OCI-LY7 (cell line): ENCODE results near the gene NELL1. TPM values are rescaled to one million over a fixed set of nuclear protein-coding genes. Genes with fewer than 3 reads are reported as not detected.

Experiments
- BruUV-seq: library from RNA; stranded (reverse); fragments of 400-500 nt; replicated peaks from 2 replicates; lab custom pipeline; 2021; lab: Mats Ljungman, UMichigan
- CTCF ChIA-PET: fragments of 300-600 bp; sonication (Branson Sonifier 250); formaldehyde crosslinking; loops from one replicate; lab custom pipeline; 2022; ENCODE audit warnings: antibody characterized with exemption; ENCODE audit not compliant: unreplicated experiment; lab: Charles Lee
- POLR2A ChIA-PET: fragments of 300-600 bp; sonication (Branson Sonifier 250); formaldehyde crosslinking; loops from one replicate; lab custom pipeline; 2022; ENCODE audit warnings: antibody characterized with exemption; lab: Charles Lee
- DNase-seq: peaks from one replicate; pipeline ENCODE4 v3.0.0-alpha.2; 2015; ENCODE audit warnings: low spot score
- H2AFZ ChIP-seq: fragments of 200-600 bp; sonication (generic), shearing (Covaris generic); 2 replicates; pipeline ENCODE4 v1.6.1; 2014; ENCODE audit warnings: mild to moderate bottlenecking, antibody characterized with exemption, low read length, moderate library complexity
- H3K27ac ChIP-seq: fragments of 200-600 bp; sonication (generic); 2 replicates; pipeline ENCODE4 v1.5.1; 2014; ENCODE audit warnings: mixed run types, low read depth, mild to moderate bottlenecking, moderate library complexity, low read length, inconsistent platforms; ENCODE audit not compliant: poor library complexity, severe bottlenecking
- H3K36me3 ChIP-seq: fragments of 200-600 bp; sonication (generic); 2 replicates; pipeline ENCODE4 v1.6.1; 2014; ENCODE audit warnings: mild to moderate bottlenecking, antibody characterized with exemption, low read length, moderate library complexity, mixed read lengths; ENCODE audit not compliant: insufficient read depth
- H3K4me1 ChIP-seq: fragments of 200-600 bp; sonication (generic); 2 replicates; pipeline ENCODE4 v1.5.1; 2014; ENCODE audit warnings: mild to moderate bottlenecking, low read length; ENCODE audit not compliant: insufficient read depth, poor library complexity, severe bottlenecking
- H3K4me2 ChIP-seq: fragments of 200-600 bp; sonication (generic); 2 replicates; pipeline ENCODE4 v1.6.1; 2014; ENCODE audit warnings: mild to moderate bottlenecking, low read length
- H3K4me3 ChIP-seq: fragments of 200-600 bp; sonication (generic); 2 replicates; pipeline ENCODE4 v1.5.1; 2014; ENCODE audit warnings: mild to moderate bottlenecking, low read depth, low read length; ENCODE audit not compliant: poor library complexity, severe bottlenecking
- H3K79me2 ChIP-seq: fragments of 200-600 bp; sonication (generic); 2 replicates; pipeline ENCODE4 v1.6.1; 2016; ENCODE audit warnings: low read depth, mild to moderate bottlenecking, low read length, moderate library complexity, mixed read lengths; ENCODE audit not compliant: insufficient read depth
- H3K9me2 ChIP-seq: fragments of 200-600 bp; sonication (generic); 2 replicates; pipeline ENCODE4 v1.6.1; 2016; ENCODE audit warnings: mild to moderate bottlenecking, low read length, mixed read lengths; ENCODE audit not compliant: insufficient read depth
- H3K9me3 ChIP-seq: fragments of 200-600 bp; sonication (generic); 2 replicates; pipeline ENCODE4 v1.6.1; 2014; ENCODE audit warnings: mild to moderate bottlenecking, mixed run types, low read length, mixed read lengths
- H4K20me1 ChIP-seq: fragments of 200-600 bp; sonication (generic); 2 replicates; pipeline ENCODE4 v1.6.1; 2014; ENCODE audit warnings: mild to moderate bottlenecking, antibody characterized with exemption, low read length, moderate library complexity, mixed read lengths; ENCODE audit not compliant: insufficient read depth
- EZH2phosphoT487 ChIP-seq: fragments of 200-600 bp; sonication (generic); IDR thresholded peaks from 2 replicates; pipeline ENCODE4 v1.6.1; 2018; ENCODE audit warnings: low read depth, borderline replicate concordance, mild to moderate bottlenecking, mixed run types, antibody characterized with exemption, low read length, moderate library complexity, mixed read lengths
- intact Hi-C: fragments of 100-400 bp; cut with micrococcal nuclease; formaldehyde crosslinking; loops from one replicate; pipeline ENCODE4 v1.10.0; 2022; ENCODE audit not compliant: unreplicated experiment
- total RNA-seq, 2 experiments: library from RNA; depleted of rRNA in 1 of 2; stranded (reverse); fragments of >200 nt in 1 of 2; shearing (Covaris generic) in 1 of 2; gene quantifications; 2 replicates each; pipeline ENCODE4 v1.2.3, GENCODE V29; 2014 to 2022
- TF ChIP-seq, protein P1 (sequence below): fragments of 200-600 bp; sonication (generic); conservative IDR thresholded peaks from 2 replicates; pipeline ENCODE4 v1.5.1; 2014; ENCODE audit warnings: mild to moderate bottlenecking, antibody characterized with exemption, low read length, moderate library complexity, mixed read lengths

NELL1 gene
- total RNA-seq, 2 experiments from 2014 or later, result not detected

DNA sequence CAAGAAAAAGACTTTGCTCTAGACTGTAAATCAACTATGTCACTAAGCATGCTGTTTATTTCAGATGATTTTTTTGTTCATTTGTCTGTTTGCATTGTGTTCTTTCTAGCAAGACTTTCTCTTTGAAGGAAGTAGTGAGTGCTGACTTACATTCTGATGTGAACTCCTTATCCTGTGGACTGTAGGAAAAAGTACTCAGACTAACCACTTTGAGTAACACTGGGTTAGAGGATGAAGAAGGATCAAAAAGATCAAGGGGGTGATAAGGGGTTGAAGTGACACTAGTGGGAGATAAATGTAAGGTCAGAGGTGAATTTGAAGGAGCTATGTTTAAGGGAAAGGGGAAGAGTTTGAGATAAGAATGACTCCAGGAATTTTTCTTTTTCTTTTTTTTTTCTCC is 369.4 kb downstream of the NELL1 start:
- H3K4me2 ChIP-seq, result no peak overlapping the region
- no peak overlapping the region for H2AFZ ChIP-seq
- no TSS peak for BruUV-seq
- no peaks in the 10 kb centered on the region for H3K9me3 ChIP-seq
- DNase-seq, result no peak
- POLR2A ChIA-PET, result no interaction called here
- CTCF ChIA-PET, result no interaction called here
- H3K27ac ChIP-seq, result no peak overlapping the region
- no peaks in the 10 kb centered on the region for H3K4me1 ChIP-seq
- intact Hi-C loops, result loop anchor here (5.0 kb wide), 1 partner anchor 1368 kb away; no protein-coding TSS in a partner anchor
- no peaks in the 10 kb centered on the region for H3K79me2 ChIP-seq
- H4K20me1 ChIP-seq, result no peaks in the 10 kb centered on the region
- H3K4me3 ChIP-seq, result no peak overlapping the region
- H3K36me3 ChIP-seq, result no peaks in the 10 kb centered on the region
- TF ChIP-seq, protein P1, sequence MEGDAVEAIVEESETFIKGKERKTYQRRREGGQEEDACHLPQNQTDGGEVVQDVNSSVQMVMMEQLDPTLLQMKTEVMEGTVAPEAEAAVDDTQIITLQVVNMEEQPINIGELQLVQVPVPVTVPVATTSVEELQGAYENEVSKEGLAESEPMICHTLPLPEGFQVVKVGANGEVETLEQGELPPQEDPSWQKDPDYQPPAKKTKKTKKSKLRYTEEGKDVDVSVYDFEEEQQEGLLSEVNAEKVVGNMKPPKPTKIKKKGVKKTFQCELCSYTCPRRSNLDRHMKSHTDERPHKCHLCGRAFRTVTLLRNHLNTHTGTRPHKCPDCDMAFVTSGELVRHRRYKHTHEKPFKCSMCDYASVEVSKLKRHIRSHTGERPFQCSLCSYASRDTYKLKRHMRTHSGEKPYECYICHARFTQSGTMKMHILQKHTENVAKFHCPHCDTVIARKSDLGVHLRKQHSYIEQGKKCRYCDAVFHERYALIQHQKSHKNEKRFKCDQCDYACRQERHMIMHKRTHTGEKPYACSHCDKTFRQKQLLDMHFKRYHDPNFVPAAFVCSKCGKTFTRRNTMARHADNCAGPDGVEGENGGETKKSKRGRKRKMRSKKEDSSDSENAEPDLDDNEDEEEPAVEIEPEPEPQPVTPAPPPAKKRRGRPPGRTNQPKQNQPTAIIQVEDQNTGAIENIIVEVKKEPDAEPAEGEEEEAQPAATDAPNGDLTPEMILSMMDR, result no peak
- no peak for TF ChIP-seq EZH2phosphoT487
- H3K9me2 ChIP-seq, result no peaks in the 10 kb centered on the region; the same call in 1 of the 2 replicates

DNA sequence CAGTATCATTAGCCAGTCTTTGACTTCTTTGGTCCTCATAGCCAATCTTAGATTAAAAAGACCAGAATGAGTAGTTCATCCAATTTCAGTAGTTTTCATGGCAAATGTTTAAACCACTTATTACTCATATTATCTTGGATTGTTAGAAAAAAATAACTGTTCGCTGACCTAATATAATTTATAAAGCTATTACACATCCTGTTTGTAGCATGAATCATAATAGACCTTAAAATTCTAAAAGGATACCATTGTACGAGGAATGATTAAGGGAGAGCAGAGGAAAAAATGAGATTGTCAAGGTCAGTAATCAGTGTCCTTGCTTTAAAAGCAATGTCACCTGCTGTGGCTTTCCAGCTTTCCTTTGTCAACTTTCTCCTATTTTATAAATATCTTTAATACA is 371.2 kb downstream of the NELL1 start:
- no peak overlapping the region for H3K4me3 ChIP-seq
- no peaks in the 10 kb centered on the region for H3K9me3 ChIP-seq
- H3K9me2 ChIP-seq, result no peaks in the 10 kb centered on the region; the same call in 1 of the 2 replicates
- DNase-seq, result no peak
- H3K79me2 ChIP-seq, result no peaks in the 10 kb centered on the region
- intact Hi-C loops, result no loop called here
- H4K20me1 ChIP-seq, result no peaks in the 10 kb centered on the region
- H2AFZ ChIP-seq, result no peak overlapping the region
- H3K36me3 ChIP-seq, result no peaks in the 10 kb centered on the region
- POLR2A ChIA-PET, result interaction anchor here (0.5 kb wide), 1 partner anchor 1036 kb away, joined by 6 read pairs; no protein-coding TSS in a partner anchor
- CTCF ChIA-PET, result no interaction called here
- no peaks in the 10 kb centered on the region for H3K4me1 ChIP-seq
- BruUV-seq, result no TSS peak
- no peak overlapping the region for H3K4me2 ChIP-seq
- TF ChIP-seq, protein P1, result no peak
- TF ChIP-seq EZH2phosphoT487, result no peak
- no peak overlapping the region for H3K27ac ChIP-seq

DNA sequence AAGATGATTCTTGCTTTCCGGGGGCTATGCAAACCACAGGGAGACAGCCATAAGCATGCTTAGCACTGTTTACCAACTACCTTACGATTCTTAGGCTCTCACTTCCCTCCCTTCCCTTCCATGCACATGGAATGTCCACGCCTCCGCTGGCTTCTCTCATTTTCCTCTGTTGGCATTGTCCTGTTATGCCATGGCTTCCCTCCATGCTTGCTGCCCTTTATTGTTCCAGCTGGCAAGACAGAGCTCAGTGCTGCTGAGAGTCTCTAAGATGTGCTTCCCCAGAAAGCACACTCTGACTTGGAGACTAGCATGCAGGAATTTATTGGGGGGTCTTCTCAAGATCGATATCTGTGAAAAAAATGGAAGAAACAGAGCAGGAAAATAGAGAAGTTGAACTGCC is 379.2 kb downstream of the NELL1 start:
- BruUV-seq, result no TSS peak
- ChIA-PET POLR2A (interaction anchor here (0.5 kb wide), 1 partner anchor 568 kb away, joined by 3 read pairs; no protein-coding TSS in a partner anchor), CTCF (no interaction called here)

More for the DNA sequence above, 379.2 kb downstream of the NELL1 start:
- H4K20me1 ChIP-seq, result no peaks in the 10 kb centered on the region
- no peaks in the 10 kb centered on the region for H3K36me3 ChIP-seq
- no peak overlapping the region for H3K4me2 ChIP-seq
- DNase-seq, result no peak
- no peaks in the 10 kb centered on the region for H3K79me2 ChIP-seq
- intact Hi-C loops, result no loop called here
- H2AFZ ChIP-seq, result no peak overlapping the region
- TF ChIP-seq, protein P1, result no peak
- TF ChIP-seq EZH2phosphoT487, result no peak
- H3K4me3 ChIP-seq, result no peak overlapping the region
- no peaks in the 10 kb centered on the region for H3K4me1 ChIP-seq
- no peaks in the 10 kb centered on the region for H3K9me2 ChIP-seq
- H3K9me3 ChIP-seq, result no peaks in the 10 kb centered on the region
- H3K27ac ChIP-seq, result no peak overlapping the region
